Central memory CD8-positive, alpha-beta T cell (primary cell): ENCODE measurements around the gene THAP7.
"Not testable (repeated sequence)": the region's sequence is repeated elsewhere in the genome, so short reads cannot be mapped to it uniquely, and the experiment has no call there.

Source experiments
- ATAC-seq: fragments of 150-1000 bp; cut with Tn5 transposase; replicated peaks from 2 replicates; pipeline ENCODE4 v1.10.0; 2022; ENCODE audit warnings: mild to moderate bottlenecking, moderate FRiP score, moderate number of reproducible peaks; ENCODE audit not compliant: poor library complexity, severe bottlenecking; ENCODE audit errors: extremely low read depth
- DNase-seq, 2 donors: peaks; one replicate each; pipeline ENCODE4 v3.0.0; 2021; ENCODE audit warnings: low spot score in 2 of 2
- H3K27ac Mint-ChIP-seq: one replicate; pipeline ENCODE4 v1.8.0; 2022; ENCODE audit warnings: low read depth, mild to moderate bottlenecking, moderate library complexity, mixed read lengths
- H3K27me3 Mint-ChIP-seq: one replicate; pipeline ENCODE4 v1.8.0; 2022; ENCODE audit warnings: mixed read lengths
- H3K36me3 Mint-ChIP-seq: one replicate; pipeline ENCODE4 v1.8.0; 2022; ENCODE audit warnings: mild to moderate bottlenecking, moderate library complexity, mixed read lengths; ENCODE audit not compliant: insufficient read depth
- H3K4me1 Mint-ChIP-seq: one replicate; pipeline ENCODE4 v1.8.0; 2022; ENCODE audit warnings: mixed read lengths
- H3K4me3 Mint-ChIP-seq: one replicate; pipeline ENCODE4 v1.8.0; 2022; ENCODE audit warnings: mild to moderate bottlenecking, moderate library complexity, mixed read lengths
- H3K9me3 Mint-ChIP-seq: one replicate; pipeline ENCODE4 v1.8.0; 2022; ENCODE audit warnings: mixed read lengths

Gene THAP7

GRCh38 chr22:20972933-20973577 is 28.9 kb downstream of the THAP7 start:
- Mint-ChIP-seq H3K27me3 (peaks cover 11% of the 10 kb centered on the region), H3K9me3 (no peaks in the 10 kb centered on the region), H3K27ac (no peak overlapping the region), H3K4me1 (no peaks in the 10 kb centered on the region), H3K36me3 (peaks cover 1% of the 10 kb centered on the region), H3K4me3 (no peak overlapping the region)
- ATAC-seq (no peak), DNase-seq (no peak)

DNA sequence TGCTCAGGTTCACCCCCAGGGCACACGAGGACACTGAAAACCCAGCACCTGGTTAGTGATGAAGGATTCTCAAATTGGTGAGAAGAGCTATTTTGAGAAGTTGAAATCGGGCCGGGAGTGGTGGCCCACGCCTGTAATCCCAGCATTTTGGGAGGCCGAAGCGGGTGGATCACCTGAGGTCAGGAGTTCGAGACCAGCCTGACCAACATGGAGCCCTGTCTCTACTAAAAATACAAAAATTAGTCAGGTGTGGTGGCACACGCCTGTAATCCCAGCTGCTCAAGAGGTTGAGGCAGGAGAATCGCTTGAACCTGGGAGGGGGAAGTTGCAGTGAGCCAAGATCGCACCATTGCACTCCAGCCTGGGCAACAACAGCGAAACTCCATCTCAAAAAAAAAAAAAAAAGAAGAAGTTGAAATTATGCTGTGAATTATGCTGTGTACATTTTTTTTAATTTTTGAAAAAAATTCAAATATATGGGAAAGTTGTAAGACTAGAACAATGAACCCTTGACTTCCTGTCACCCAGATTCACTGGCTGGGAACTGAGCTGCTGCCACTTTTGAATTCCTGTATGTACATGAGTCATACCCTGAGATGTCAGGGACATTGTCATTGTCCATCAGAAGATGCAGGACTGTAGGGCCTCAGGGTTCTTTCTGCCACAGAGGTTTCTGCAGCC is 29.8 kb downstream of the THAP7 start:
- peaks cover 11% of the 10 kb centered on the region for H3K27me3 Mint-ChIP-seq
- DNase-seq, ATAC-seq, H3K4me1 Mint-ChIP-seq, H3K36me3 Mint-ChIP-seq, H3K4me3 Mint-ChIP-seq, H3K9me3 Mint-ChIP-seq, H3K27ac Mint-ChIP-seq: not testable (repeated sequence)

- Mint-ChIP-seq H3K36me3 (peaks cover 1% of the 10 kb centered on the region), H3K4me3 (no peak overlapping the region), H3K27me3 (peaks cover 9% of the 10 kb centered on the region), H3K9me3 (no peaks in the 10 kb centered on the region), H3K4me1 (no peaks in the 10 kb centered on the region), H3K27ac (no peak overlapping the region)
- DNase-seq (no peak), ATAC-seq (no peak)
Measured at GRCh38 chr22:20970939-20971657, 30.8 kb downstream of the THAP7 start.

GRCh38 chr22:20968281-20968977 is 33.5 kb downstream of the THAP7 start:
- ATAC-seq (no peak), DNase-seq (no peak)
- Mint-ChIP-seq H3K9me3 (no peaks in the 10 kb centered on the region), H3K27me3 (peaks cover 14% of the 10 kb centered on the region), H3K4me3 (no peak overlapping the region), H3K4me1 (peaks cover 6% of the 10 kb centered on the region), H3K36me3 (peaks cover 1% of the 10 kb centered on the region), H3K27ac (no peak overlapping the region)

DNA sequence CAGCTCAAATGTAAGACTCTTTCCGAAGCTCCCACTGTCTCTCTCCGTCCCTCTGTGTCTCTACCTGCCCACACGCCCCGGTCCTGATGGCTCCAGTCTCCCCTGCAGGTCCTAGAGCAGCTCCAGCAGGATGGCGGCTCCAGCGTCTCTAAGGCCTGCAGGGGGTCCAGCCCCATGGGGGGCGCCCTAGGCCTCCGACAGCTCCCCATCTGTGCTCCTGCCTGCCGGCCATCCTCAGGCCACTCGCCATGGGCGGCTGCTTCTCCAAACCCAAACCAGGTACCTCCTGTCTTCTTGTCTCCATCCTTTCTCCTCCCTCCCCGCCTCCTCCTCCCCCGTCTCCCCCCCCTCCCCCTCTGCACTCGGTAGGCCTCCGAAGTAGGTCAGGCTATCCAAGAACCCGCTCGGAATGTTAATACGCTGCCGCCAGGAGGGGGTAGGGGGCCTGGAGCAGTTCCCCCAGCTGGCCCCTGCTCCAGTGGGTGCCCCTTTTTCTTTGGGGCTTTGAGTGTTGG is 34.2 kb downstream of the THAP7 start:
- no peak overlapping the region for H3K27ac Mint-ChIP-seq
- peaks cover 6% of the 10 kb centered on the region for H3K4me1 Mint-ChIP-seq
- no peak overlapping the region for H3K4me3 Mint-ChIP-seq

DNA sequence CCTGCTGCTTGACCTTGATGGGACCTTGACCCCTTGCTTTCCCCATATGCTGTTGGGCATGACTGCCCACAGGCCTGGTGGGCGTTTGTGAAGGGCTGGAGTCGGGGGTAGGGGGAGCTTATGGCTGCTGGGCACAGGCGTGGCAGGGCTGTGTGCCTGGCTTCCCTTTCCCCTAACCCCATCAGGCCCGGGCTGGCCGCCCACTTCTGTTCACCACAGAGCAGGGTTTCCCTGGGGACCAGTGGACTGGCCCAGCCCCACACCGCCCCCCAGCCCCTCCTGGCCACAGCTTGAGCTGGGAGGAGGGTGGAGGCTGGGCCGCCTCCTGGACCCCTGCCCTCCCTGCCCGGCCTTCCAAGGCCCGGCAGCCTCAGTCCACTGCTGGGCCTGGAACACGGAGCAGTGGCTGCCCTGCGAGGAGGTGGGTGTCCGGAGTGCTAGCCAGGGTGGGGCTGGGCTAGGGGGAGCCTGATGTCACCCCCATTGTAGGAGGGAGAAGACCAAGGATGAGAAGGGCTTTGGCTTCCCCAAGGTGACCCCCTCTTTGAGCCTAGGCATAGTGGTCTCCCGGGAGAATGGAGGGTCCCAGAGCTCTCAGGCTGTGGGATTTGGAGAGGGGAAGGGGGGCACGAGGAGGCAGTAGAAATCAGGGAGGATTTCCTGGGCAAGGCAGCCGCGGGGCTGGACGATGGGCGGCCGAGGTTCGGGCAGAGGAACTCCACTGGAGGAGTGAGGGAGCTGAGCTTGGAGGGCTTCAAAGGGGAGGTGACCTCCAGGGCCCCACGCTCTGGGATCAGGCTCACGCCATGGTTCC is 34.8 kb downstream of the THAP7 start, which contains the start of gene AIFM3:
TSS of gene AIFM3 (plus strand) at position 373 of the 814 bp plus-strand sequence. CDS start 690 bp downstream, outside the sequence.
- H3K4me1 Mint-ChIP-seq: peaks cover 6% of the 10 kb centered on the region
- ATAC-seq (no peak), DNase-seq (no peak)
- H3K36me3 Mint-ChIP-seq: peaks cover 1% of the 10 kb centered on the region
- H3K27me3 Mint-ChIP-seq: peaks cover 21% of the 10 kb centered on the region
- H3K4me3 Mint-ChIP-seq: peak within 1 kb of the TSS; percentile 34
- no peak within 1 kb of the TSS for H3K27ac Mint-ChIP-seq
- H3K9me3 Mint-ChIP-seq: no peaks in the 10 kb centered on the region

More for the DNA sequence above, 34.2 kb downstream of the THAP7 start:
- ATAC-seq: no peak
- peaks cover 21% of the 10 kb centered on the region for H3K27me3 Mint-ChIP-seq
- no peaks in the 10 kb centered on the region for H3K9me3 Mint-ChIP-seq
- peaks cover 1% of the 10 kb centered on the region for H3K36me3 Mint-ChIP-seq
- no peak for DNase-seq

- ATAC-seq (no peak), DNase-seq (no peak)
- Mint-ChIP-seq H3K27ac (no peak overlapping the region), H3K9me3 (no peaks in the 10 kb centered on the region), H3K4me1 (peaks cover 6% of the 10 kb centered on the region), H3K36me3 (peaks cover 1% of the 10 kb centered on the region), H3K4me3 (peak overlapping the region; percentile 34), H3K27me3 (peaks cover 21% of the 10 kb centered on the region)
Measured at GRCh38 chr22:20965888-20966855, 35.7 kb downstream of the THAP7 start.

DNA sequence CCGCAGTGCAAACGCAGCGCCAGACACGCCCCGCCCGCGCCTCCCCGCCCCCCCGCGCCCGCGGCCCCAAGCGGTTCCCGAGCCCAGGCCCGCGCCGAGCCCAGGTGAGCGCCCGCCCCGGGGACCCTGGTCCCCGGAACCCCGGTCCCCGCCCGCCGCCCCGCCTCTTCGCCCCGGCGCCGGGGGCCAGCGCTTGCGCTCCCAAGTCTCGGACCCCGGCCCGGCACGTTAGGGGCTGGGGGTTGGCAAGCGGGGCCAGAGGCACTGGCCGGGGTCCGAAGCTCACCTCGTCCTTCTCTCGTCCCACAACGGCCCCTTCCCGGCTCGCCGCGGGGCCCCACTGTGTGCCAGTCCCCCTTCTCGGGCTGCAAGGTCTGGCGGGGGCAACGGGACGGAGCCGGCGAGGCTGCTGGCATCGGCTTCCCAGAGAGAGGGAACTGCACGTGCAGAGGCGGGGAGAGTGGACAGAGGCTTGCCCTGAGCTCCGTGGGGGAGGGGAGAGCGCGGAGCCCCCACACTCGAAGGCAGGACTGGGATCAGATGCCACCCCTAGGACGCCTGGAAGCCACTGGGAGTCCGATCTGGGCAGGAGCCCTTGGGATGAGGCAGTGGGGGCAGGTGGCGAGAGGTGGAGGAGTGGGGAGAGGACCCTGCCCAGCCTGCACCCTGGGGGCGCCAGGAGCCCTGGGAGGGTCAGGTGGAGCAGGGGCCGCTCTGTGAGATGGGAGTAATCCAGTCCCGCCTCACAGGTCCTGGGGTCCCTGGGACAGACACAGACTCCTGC is 36.6 kb downstream of the THAP7 start:
- DNase-seq (no peak), ATAC-seq (no peak)
- Mint-ChIP-seq H3K4me3 (peak overlapping the region; percentile 34), H3K36me3 (peaks cover 1% of the 10 kb centered on the region), H3K27me3 (peaks cover 27% of the 10 kb centered on the region), H3K27ac (no peak overlapping the region), H3K4me1 (peaks cover 6% of the 10 kb centered on the region), H3K9me3 (no peaks in the 10 kb centered on the region)

DNA sequence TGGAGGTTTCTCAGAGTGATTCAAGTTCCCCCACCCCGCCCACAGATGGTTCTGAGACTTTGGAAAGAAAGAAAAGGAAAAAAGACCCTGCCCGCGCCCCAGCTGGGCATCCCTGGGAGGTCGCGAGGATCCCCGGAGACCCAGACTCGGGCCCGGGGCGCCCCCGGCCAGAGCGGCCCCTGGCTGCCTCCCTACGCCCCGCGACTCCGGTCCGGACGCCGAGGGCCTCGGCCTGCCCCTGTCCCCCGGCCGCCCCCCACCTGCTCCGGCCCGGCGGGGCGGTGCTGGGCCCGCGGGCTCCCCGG is 37.2 kb downstream of the THAP7 start:
- ATAC-seq (no peak), DNase-seq (no peak)
- peak overlapping the region; percentile 66 for H3K4me3 Mint-ChIP-seq
- H3K27me3 Mint-ChIP-seq: peaks cover 32% of the 10 kb centered on the region
- peaks cover 1% of the 10 kb centered on the region for H3K36me3 Mint-ChIP-seq
- H3K9me3 Mint-ChIP-seq: no peaks in the 10 kb centered on the region
- peaks cover 6% of the 10 kb centered on the region for H3K4me1 Mint-ChIP-seq
- no peak overlapping the region for H3K27ac Mint-ChIP-seq

DNA sequence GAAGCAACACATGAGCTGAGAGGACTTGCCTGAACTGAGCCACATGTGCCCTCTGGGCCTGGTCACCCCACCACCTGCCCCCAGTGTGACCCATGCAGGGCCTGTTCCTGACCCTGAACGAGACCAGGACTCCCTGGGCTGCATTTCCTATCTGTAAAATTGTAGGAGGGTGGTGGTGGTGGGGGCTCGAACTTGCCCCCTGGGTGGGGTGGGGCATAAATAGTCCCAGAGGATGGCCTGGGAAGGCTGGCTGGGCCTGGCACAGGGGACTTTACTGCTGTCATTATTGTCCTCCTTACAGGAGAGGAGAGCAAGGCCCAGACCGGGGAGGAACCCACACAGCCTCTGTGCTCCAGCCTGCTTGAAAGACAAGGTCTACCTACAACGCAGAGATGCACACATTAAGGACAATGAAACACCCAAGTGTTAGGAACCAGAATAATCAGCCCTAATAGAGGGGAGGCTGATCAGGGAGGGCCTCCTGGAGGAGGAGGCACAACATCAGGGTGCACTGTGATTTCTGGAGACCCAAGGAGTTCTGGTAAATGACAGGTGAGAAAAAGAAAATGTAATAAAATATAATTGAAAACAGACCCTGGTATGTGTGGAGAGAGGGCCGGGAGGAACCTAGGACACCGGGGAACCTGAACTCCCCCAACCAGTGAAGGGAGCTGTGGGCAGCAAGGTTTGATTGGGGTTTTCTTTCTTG is 37.7 kb downstream of the THAP7 start:
- H3K9me3 Mint-ChIP-seq: no peaks in the 10 kb centered on the region
- peak overlapping the region; percentile 66 for H3K4me3 Mint-ChIP-seq
- no peak for ATAC-seq
- peaks cover 6% of the 10 kb centered on the region for H3K4me1 Mint-ChIP-seq
- no peak for DNase-seq
- H3K36me3 Mint-ChIP-seq: peaks cover 1% of the 10 kb centered on the region
- peaks cover 32% of the 10 kb centered on the region for H3K27me3 Mint-ChIP-seq
- no peak overlapping the region for H3K27ac Mint-ChIP-seq
